GM23338 (cell line): ENCODE data around the gene GPR143. TPM values are rescaled to one million over a fixed set of nuclear protein-coding genes. Genes with fewer than 3 reads are reported as not detected.
A peak's percentile ranks its signal among the peaks of the same experiment; 100 is the strongest.
"Not testable (repeated sequence)": the region's sequence is repeated elsewhere in the genome, so short reads cannot be mapped to it uniquely, and the experiment has no call there.

Experiments used
- ATAC-seq: fragments of 200-7000 bp; cut with Tn5 transposase; 3 replicates; pipeline ENCODE4 v1.9.1; 2020
- DNase-seq: peaks from one replicate; pipeline ENCODE4 v3.0.0-alpha.2; 2015; ENCODE audit warnings: low spot score
- H2AFZ ChIP-seq: fragments of 200-600 bp; sonication (generic); 2 replicates; pipeline ENCODE4 v1.8.0; 2016; ENCODE audit warnings: antibody characterized with exemption, mild to moderate bottlenecking, moderate library complexity
- H3F3A ChIP-seq: fragments of 200-600 bp; sonication (generic); replicated peaks from 2 replicates; pipeline ENCODE4 v1.8.0; 2017; ENCODE audit warnings: antibody characterized with exemption, mixed run types, low read depth
- H3K27ac ChIP-seq: fragments of 200-600 bp; sonication (generic); 2 replicates; pipeline ENCODE4 v1.6.1; 2016; ENCODE audit warnings: low read depth
- H3K27me3 ChIP-seq: fragments of 200-600 bp; sonication (generic); 2 replicates; pipeline ENCODE4 v1.8.0; 2016; ENCODE audit warnings: mild to moderate bottlenecking, mixed run types, moderate library complexity; ENCODE audit not compliant: insufficient read depth
- H3K36me3 ChIP-seq: fragments of 200-600 bp; sonication (generic); 2 replicates; pipeline ENCODE4 v1.8.0; 2016; ENCODE audit warnings: mild to moderate bottlenecking; ENCODE audit not compliant: insufficient read depth
- H3K4me1 ChIP-seq: fragments of 200-600 bp; sonication (generic); 2 replicates; pipeline ENCODE4 v1.8.0; 2016; ENCODE audit warnings: mild to moderate bottlenecking, moderate library complexity; ENCODE audit not compliant: insufficient read depth
- H3K4me2 ChIP-seq: fragments of 200-600 bp; sonication (generic); 2 replicates; pipeline ENCODE4 v1.7.1; 2017; ENCODE audit warnings: mixed run types
- H3K4me3 ChIP-seq: fragments of 200-600 bp; sonication (generic); 2 replicates; pipeline ENCODE4 v1.6.1; 2016; ENCODE audit warnings: mixed run types
- H3K79me2 ChIP-seq: fragments of 200-600 bp; sonication (generic); replicated peaks from 2 replicates; pipeline ENCODE4 v1.8.0; 2017; ENCODE audit warnings: mild to moderate bottlenecking; ENCODE audit not compliant: insufficient read depth
- H3K9me2 ChIP-seq: fragments of 200-600 bp; sonication (generic); 2 replicates; pipeline ENCODE4 v1.8.0; 2017; ENCODE audit not compliant: insufficient read depth
- H4K20me1 ChIP-seq: fragments of 200-600 bp; sonication (generic); replicated peaks from 2 replicates; pipeline ENCODE4 v1.8.0; 2017; ENCODE audit warnings: mild to moderate bottlenecking; ENCODE audit not compliant: insufficient read depth
- H3K27ac Mint-ChIP-seq: 2 replicates; pipeline ENCODE4 v1.8.0; 2020; ENCODE audit warnings: inconsistent platforms, mild to moderate bottlenecking, moderate library complexity, mixed read lengths
- H3K27me3 Mint-ChIP-seq: 3 replicates; pipeline ENCODE4 v1.8.0; 2022; ENCODE audit warnings: low read depth, mild to moderate bottlenecking, moderate library complexity, mixed read lengths, inconsistent platforms; ENCODE audit not compliant: insufficient read depth, poor library complexity
- H3K36me3 Mint-ChIP-seq: 3 replicates; pipeline ENCODE4 v1.8.0; 2021; ENCODE audit warnings: low read depth, mild to moderate bottlenecking, inconsistent platforms, moderate library complexity, mixed read lengths
- H3K4me1 Mint-ChIP-seq: 3 replicates; pipeline ENCODE4 v1.8.0; 2020; ENCODE audit warnings: mild to moderate bottlenecking, inconsistent platforms, mixed read lengths
- H3K4me3 Mint-ChIP-seq: 3 replicates; pipeline ENCODE4 v1.8.0; 2021; ENCODE audit warnings: moderate library complexity, mild to moderate bottlenecking, inconsistent platforms, mixed read lengths
- H3K9me3 Mint-ChIP-seq: 3 replicates; pipeline ENCODE4 v1.8.0; 2020; ENCODE audit warnings: moderate library complexity, mild to moderate bottlenecking, inconsistent platforms, mixed read lengths
- NANOG ChIP-seq: IDR thresholded peaks from 2 replicates; pipeline ENCODE4 v1.6.1; 2016; ENCODE audit warnings: antibody characterized with exemption, borderline replicate concordance
- REST ChIP-seq: IDR thresholded peaks from one replicate; pipeline ENCODE4 v1.6.1; 2018; ENCODE audit warnings: antibody characterized with exemption; ENCODE audit not compliant: unreplicated experiment
- STAT1 ChIP-seq: IDR thresholded peaks from one replicate; pipeline ENCODE4 v1.6.1; 2016; ENCODE audit warnings: antibody characterized with exemption; ENCODE audit not compliant: unreplicated experiment
- long read RNA-seq: library from polyadenylated mRNA; unstranded; transcript quantifications from one replicate; pipeline ENCODE4 v2.0.0, GENCODE V29; 2020; ENCODE audit not compliant: unreplicated experiment
- polyA plus RNA-seq: library from polyadenylated mRNA; unstranded; fragments of >200 nt; fragmentation: Nextera tagmentation; extraction: Ambion mirVana; gene quantifications from 2 replicates; pipeline ENCODE4 v1.2.1, GENCODE V29; 2016
- total RNA-seq: library from RNA; depleted of rRNA; stranded (reverse); fragments of >200 nt; shearing (Covaris generic); gene quantifications from 2 replicates; pipeline ENCODE4 v1.2.3, GENCODE V29; 2014; rRNA removed

GPR143 gene
- 13.0 and 17.2 TPM in 2 replicates for total RNA-seq
- polyA plus RNA-seq = 7.4 and 9.4 TPM in 2 replicates
- long read RNA-seq, partial matches to known transcripts = 3 of 12 reads
- long read RNA-seq, other reads (novel, unspliced or antisense) = 7 of 12 reads

GRCh38 chrX:9765737-9766097 lies at the start of gene GPR143:
Gene GPR143, minus strand, starts transcription at chrX:9765847. Its CDS starts 30 bp downstream, at chrX:9765817.
- no peaks in the 10 kb centered on the region for H3K4me1 ChIP-seq
- no peak for TF ChIP-seq STAT1
- no peak for TF ChIP-seq REST
- no peak for TF ChIP-seq NANOG
- Mint-ChIP-seq H3K27me3 (peaks cover 2% of the 10 kb centered on the region), H3K36me3 (no peaks in the 10 kb centered on the region; the same call in 2 of the 3 replicates), H3K27ac (no peak within 1 kb of the TSS), H3K4me1 (peaks cover 5% of the 10 kb centered on the region), H3K4me3 (peak within 1 kb of the TSS; percentile 77), H3K9me3 (no peaks in the 10 kb centered on the region; the same call in 2 of the 3 replicates)
- DNase-seq = peak; percentile 54
- no peaks in the 10 kb centered on the region for H4K20me1 ChIP-seq
- peak; percentile 83 for ATAC-seq
- no peak within 1 kb of the TSS for H3K27ac ChIP-seq
- 0 out of 2 replicates have a peak, but pooled peaks cover 5% of the 10 kb centered on the region for H3K79me2 ChIP-seq
- H3K27me3 ChIP-seq = no peaks in the 10 kb centered on the region
- H2AFZ ChIP-seq = peak within 1 kb of the TSS; percentile 74; the same call in 1 of the 2 replicates
- H3K4me2 ChIP-seq = peak within 1 kb of the TSS; percentile 71
- no peaks in the 10 kb centered on the region for H3K9me2 ChIP-seq
- H3F3A ChIP-seq = no peaks in the 10 kb centered on the region
- H3K36me3 ChIP-seq = no peaks in the 10 kb centered on the region
- H3K4me3 ChIP-seq = peak within 1 kb of the TSS; percentile 57

- H3K4me1 Mint-ChIP-seq = peaks cover 12% of the 10 kb centered on the region
- not testable (repeated sequence) for H3K27me3 ChIP-seq, H3K36me3 ChIP-seq, H3K4me3 ChIP-seq, DNase-seq, H3K9me3 Mint-ChIP-seq, H3K36me3 Mint-ChIP-seq, H3K9me2 ChIP-seq, H3K79me2 ChIP-seq, H2AFZ ChIP-seq, H3K4me3 Mint-ChIP-seq, H3K27ac ChIP-seq, H4K20me1 ChIP-seq, ATAC-seq, H3F3A ChIP-seq, H3K27ac Mint-ChIP-seq, H3K4me1 ChIP-seq, H3K27me3 Mint-ChIP-seq, H3K4me2 ChIP-seq
Measured at GRCh38 chrX:9811086-9811485, 45.4 kb upstream of the GPR143 start.

- not testable (repeated sequence) for H4K20me1 ChIP-seq, DNase-seq, H3K4me3 Mint-ChIP-seq, H3K4me1 ChIP-seq, H3K4me2 ChIP-seq, H3K9me2 ChIP-seq, H3F3A ChIP-seq, H3K27me3 ChIP-seq, H3K27me3 Mint-ChIP-seq, H3K27ac ChIP-seq, H3K4me3 ChIP-seq, H3K79me2 ChIP-seq, H3K9me3 Mint-ChIP-seq, ATAC-seq, H3K27ac Mint-ChIP-seq, H3K36me3 Mint-ChIP-seq, H2AFZ ChIP-seq, H3K36me3 ChIP-seq
- H3K4me1 Mint-ChIP-seq = peaks cover 12% of the 10 kb centered on the region
Measured at GRCh38 chrX:9809876-9810275, 44.2 kb upstream of the GPR143 start.
